Omental fat pad (tissue), 4 donors: ENCODE data around the gene SFMBT2. TPM values are rescaled to one million over a fixed set of nuclear protein-coding genes. Genes with fewer than 3 reads are reported as not detected.
"Not testable (repeated sequence)": the region's sequence is repeated elsewhere in the genome, so short reads cannot be mapped to it uniquely, and the experiment has no call there.

Source experiments
- ATAC-seq: fragments of 150-250 bp; one replicate; pipeline ENCODE4 v1.9.1; 2016; ENCODE audit warnings: mild to moderate bottlenecking, moderate library complexity; ENCODE audit not compliant: low FRiP score
- DNase-seq: peaks from one replicate; pipeline ENCODE4 v3.0.0-alpha.2; 2019; ENCODE audit warnings: low spot score
- total RNA-seq, 4 donors: library from RNA; depleted of rRNA; stranded (reverse); fragments of >200 nt; gene quantifications; one replicate each; pipeline ENCODE4 v1.1.0, GENCODE V29; 2016
- TF ChIP-seq, protein P1 (sequence below), 3 donors: fragments of 450-650 bp; IDR thresholded peaks; one replicate each; pipeline ENCODE4 v1.5.1; 2016 to 2017; ENCODE audit warnings: antibody characterized with exemption in 3 of 3, mild to moderate bottlenecking in 3 of 3, moderate library complexity in 2 of 3

SFMBT2 gene
- total RNA-seq, 4 donors from 2014 or later = 6.2 to 12.0 (median 9.4) TPM

DNA sequence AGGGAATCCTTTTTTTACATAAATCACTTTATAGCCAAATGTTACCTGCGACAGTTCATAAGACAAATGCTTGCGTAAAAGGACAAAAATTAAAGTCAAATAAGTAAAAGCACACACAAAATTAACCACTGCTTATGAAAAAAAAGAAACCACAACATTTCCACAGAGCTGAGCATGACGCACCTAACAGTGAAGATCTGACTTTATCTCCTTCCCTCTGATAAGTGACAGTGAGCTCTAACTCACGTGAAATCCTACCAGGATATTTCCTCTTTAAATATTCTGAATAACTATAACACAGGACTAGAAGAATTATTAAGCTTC, 225.5 kb downstream of the SFMBT2 start:
- TF ChIP-seq, protein P1, sequence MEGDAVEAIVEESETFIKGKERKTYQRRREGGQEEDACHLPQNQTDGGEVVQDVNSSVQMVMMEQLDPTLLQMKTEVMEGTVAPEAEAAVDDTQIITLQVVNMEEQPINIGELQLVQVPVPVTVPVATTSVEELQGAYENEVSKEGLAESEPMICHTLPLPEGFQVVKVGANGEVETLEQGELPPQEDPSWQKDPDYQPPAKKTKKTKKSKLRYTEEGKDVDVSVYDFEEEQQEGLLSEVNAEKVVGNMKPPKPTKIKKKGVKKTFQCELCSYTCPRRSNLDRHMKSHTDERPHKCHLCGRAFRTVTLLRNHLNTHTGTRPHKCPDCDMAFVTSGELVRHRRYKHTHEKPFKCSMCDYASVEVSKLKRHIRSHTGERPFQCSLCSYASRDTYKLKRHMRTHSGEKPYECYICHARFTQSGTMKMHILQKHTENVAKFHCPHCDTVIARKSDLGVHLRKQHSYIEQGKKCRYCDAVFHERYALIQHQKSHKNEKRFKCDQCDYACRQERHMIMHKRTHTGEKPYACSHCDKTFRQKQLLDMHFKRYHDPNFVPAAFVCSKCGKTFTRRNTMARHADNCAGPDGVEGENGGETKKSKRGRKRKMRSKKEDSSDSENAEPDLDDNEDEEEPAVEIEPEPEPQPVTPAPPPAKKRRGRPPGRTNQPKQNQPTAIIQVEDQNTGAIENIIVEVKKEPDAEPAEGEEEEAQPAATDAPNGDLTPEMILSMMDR (IDR thresholded peaks at IDR 0.05) = no peak
- DNase-seq = no peak
- ATAC-seq = no peak

GRCh38 chr10:7184660-7185366, 226.0 kb downstream of the SFMBT2 start:
- ATAC-seq (no peak), DNase-seq (no peak)
- TF ChIP-seq, protein P1 (IDR thresholded peaks at IDR 0.05) = no peak

GRCh38 chr10:7184116-7184515, 226.7 kb downstream of the SFMBT2 start:
- not testable (repeated sequence) for DNase-seq, ATAC-seq

DNA sequence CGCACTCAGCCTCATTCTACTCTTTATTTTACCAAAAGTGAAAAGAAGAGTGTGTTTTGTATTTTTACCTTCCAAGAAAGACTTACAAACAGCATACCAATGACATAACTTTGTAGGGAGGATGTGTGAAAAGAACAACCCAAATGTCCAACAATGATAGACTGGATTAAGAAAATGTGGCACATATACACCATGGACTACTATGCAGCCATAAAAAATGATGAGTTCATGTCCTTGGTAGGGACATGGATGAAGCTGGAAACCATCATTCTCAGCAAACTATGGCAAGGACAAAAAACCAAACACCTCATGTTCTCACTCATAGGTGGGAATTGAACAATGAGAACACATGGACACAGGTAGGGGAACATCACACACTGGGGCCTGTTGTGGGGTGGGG, 228.5 kb downstream of the SFMBT2 start:
- not testable (repeated sequence) for ATAC-seq, DNase-seq

DNA sequence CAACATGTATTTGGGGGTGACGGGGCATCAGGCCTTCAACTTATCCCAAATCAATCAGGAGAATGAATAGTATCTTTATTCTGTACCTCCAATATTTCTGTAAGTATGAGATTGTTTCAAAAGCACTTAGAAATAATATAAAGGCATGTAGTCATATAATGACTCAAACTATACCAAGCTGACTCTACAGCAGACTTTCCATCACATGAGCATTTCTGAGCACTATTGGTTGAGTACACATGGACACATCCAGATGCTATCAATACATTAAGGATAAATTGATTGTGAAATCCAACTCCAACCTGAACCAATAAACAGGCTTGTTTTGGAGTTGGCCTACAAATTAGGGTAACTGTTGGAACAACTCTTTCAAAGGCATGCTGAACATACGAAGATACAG, 229.4 kb downstream of the SFMBT2 start:
- DNase-seq (no peak), ATAC-seq (no peak)
- TF ChIP-seq, protein P1 (IDR thresholded peaks at IDR 0.05) = no peak

DNA sequence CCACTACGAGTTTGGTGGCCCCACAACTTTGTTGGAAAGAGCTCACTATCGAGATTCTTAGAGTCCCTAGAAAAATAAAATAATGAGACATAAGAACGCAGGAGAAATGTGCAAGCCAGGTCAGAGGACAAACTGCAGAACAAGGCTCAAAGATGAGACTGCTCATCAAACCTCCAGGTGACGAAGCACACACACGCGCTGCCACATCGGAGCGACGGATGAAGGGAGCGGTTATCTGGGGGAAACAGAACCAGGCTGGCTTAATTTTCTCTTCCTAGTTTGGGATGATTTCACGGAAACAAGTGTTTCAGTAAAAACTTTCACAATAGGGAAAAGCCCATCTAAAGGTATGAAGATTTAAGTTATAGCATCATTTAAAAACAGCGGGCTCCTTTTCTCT, 231.3 kb downstream of the SFMBT2 start:
- ATAC-seq = no peak
- TF ChIP-seq, protein P1 (IDR thresholded peaks at IDR 0.05) = no peak
- no peak for DNase-seq

- DNase-seq (no peak), ATAC-seq (no peak)
- TF ChIP-seq, protein P1 (IDR thresholded peaks at IDR 0.05) = no peak
Observed at GRCh38 chr10:7173948-7174347, 236.9 kb downstream of the SFMBT2 start.

DNA sequence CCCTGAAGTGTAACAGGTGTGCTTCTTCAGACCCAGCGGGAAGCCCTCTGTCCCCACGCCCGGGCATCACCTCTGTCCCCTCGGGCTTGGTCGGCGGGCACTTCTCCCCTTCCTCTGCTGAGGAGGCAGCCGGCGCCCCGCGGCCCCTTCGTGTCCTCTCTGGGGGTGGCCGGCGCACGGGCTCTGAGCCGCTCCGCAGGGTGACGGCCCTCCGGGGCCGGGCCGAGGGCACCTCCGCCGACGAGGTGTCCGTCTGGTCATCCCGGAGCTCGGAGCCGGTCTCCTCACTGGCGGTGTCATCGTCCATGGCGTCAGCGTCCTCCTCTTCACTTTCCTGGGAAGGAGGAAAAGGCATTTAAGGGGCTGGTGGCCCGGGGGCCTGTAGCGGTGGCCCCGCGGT, 239.0 kb downstream of the SFMBT2 start:
- DNase-seq (no peak), ATAC-seq (no peak)
- TF ChIP-seq, protein P1 (IDR thresholded peaks at IDR 0.05) = no peak
